HCT116 (cell line): ENCODE measurements around the gene STARD5. TPM values are rescaled to one million over a fixed set of nuclear protein-coding genes. Genes with fewer than 3 reads are reported as not detected.

Experiments
- ATAC-seq: fragments of 200-7000 bp; cut with Tn5 transposase; 2 replicates; pipeline ENCODE4 v1.9.1; 2020; ENCODE audit warnings: mild to moderate bottlenecking, moderate library complexity
- BruUV-seq: library from RNA; stranded (reverse); fragments of 400-500 nt; replicated peaks from 2 replicates; lab custom pipeline; 2021; lab: Mats Ljungman, UMichigan
- CTCF ChIA-PET: fragments of 300-600 bp; sonication (Branson Sonifier 250); formaldehyde crosslinking; loops from one replicate; lab custom pipeline; 2021; ENCODE audit warnings: antibody characterized with exemption; lab: Charles Lee
- POLR2A ChIA-PET: fragments of 300-600, 350-600 bp; sonication (Branson Sonifier 250); formaldehyde crosslinking; loops from one replicate; lab custom pipeline; 2021; ENCODE audit warnings: antibody characterized with exemption; lab: Charles Lee
- RAD21 ChIA-PET, 2 experiments: fragments of 300-600 bp; sonication (Branson Sonifier 250); formaldehyde crosslinking; loops; one replicate each; lab custom pipeline; 2023; ENCODE audit warnings: low total read pairs in 2 of 2; ENCODE audit not compliant: uncharacterized antibody in 2 of 2, unreplicated experiment in 2 of 2, low non-redundant PET in 1 of 2; lab: Charles Lee
- DNase-seq: peaks from one replicate; pipeline ENCODE4 v3.0.0-alpha.2; 2010; ENCODE audit warnings: low read depth, low spot score
- H2AFZ ChIP-seq: fragments of 200-600 bp; shearing (Covaris generic), sonication (generic); 2 replicates; pipeline ENCODE4 v1.6.1; 2017; ENCODE audit warnings: low read depth, mixed run types, mixed read lengths, antibody characterized with exemption, low read length; ENCODE audit not compliant: poor library complexity, severe bottlenecking
- H3K27ac ChIP-seq: 2 replicates; pipeline ENCODE4 v1.5.1; 2012; ENCODE audit warnings: low read depth, low read length
- H3K27me3 ChIP-seq: fragments of 200-600 bp; sonication (generic); 2 replicates; pipeline ENCODE4 v1.6.1; 2016; ENCODE audit warnings: mixed run types, low read length, mixed read lengths; ENCODE audit not compliant: insufficient read depth
- H3K36me3 ChIP-seq, 2 experiments: fragments of 200-500 bp in 1 of 2; fragments of 200-600 bp in 1 of 2; sonication (Bioruptor generic) in 1 of 2; sonication (generic) in 1 of 2; 2 replicates each; pipeline versions ENCODE4 v1.5.1 to v1.6.1; 2014 to 2016; ENCODE audit warnings: low read length in 2 of 2, inconsistent platforms in 1 of 2, mixed read lengths in 1 of 2, mixed run types in 1 of 2; ENCODE audit not compliant: insufficient read depth in 2 of 2, control insufficient read depth in 1 of 2
- H3K4me1 ChIP-seq, 2 experiments: fragments of 200-600 bp in 1 of 2; sonication (generic) in 1 of 2; 2 replicates each; pipeline versions ENCODE4 v1.5.1 to v1.6.1; 2012 to 2017; ENCODE audit warnings: low read length in 2 of 2, inconsistent platforms in 1 of 2, mild to moderate bottlenecking in 1 of 2, mixed read lengths in 1 of 2, mixed run types in 1 of 2, moderate library complexity in 1 of 2; ENCODE audit not compliant: insufficient read depth in 2 of 2, control insufficient read depth in 1 of 2
- H3K4me2 ChIP-seq: fragments of 200-600 bp; sonication (generic); 2 replicates; pipeline ENCODE4 v1.6.1; 2017; ENCODE audit warnings: mixed run types, low read length, mixed read lengths
- H3K4me3 ChIP-seq, 2 experiments: fragments of 200-600 bp in 1 of 2; sonication (generic) in 1 of 2; replicated peaks in 1 of 2; 2 replicates each; pipeline ENCODE4 v1.5.1; 2011 to 2016; ENCODE audit warnings: low read length in 2 of 2, control low read depth in 1 of 2, low read depth in 1 of 2, mild to moderate bottlenecking in 1 of 2, mixed read lengths in 1 of 2, mixed run types in 1 of 2
- H3K79me2 ChIP-seq: fragments of 200-600 bp; sonication (generic); 2 replicates; pipeline ENCODE4 v1.6.1; 2017; ENCODE audit warnings: mild to moderate bottlenecking, mixed run types, low read length, moderate library complexity, mixed read lengths; ENCODE audit not compliant: insufficient read depth
- H3K9ac ChIP-seq: fragments of 200-600 bp; sonication (generic); 2 replicates; pipeline ENCODE4 v1.6.1; 2016; ENCODE audit warnings: low read length, mixed read lengths
- H3K9me2 ChIP-seq: fragments of 200-600 bp; sonication (generic), shearing (Covaris generic); 2 replicates; pipeline ENCODE4 v1.6.1; 2017; ENCODE audit warnings: mixed run types, mild to moderate bottlenecking, moderate library complexity; ENCODE audit not compliant: insufficient read depth
- H3K9me3 ChIP-seq, 2 experiments: fragments of 200-500 bp in 1 of 2; fragments of 200-600 bp in 1 of 2; sonication (Bioruptor generic) in 1 of 2; sonication (generic) in 1 of 2; 2 replicates each; pipeline ENCODE4 v1.6.1; 2014 to 2017; ENCODE audit warnings: low read length in 2 of 2, mixed read lengths in 2 of 2, inconsistent platforms in 1 of 2, low read depth in 1 of 2, mild to moderate bottlenecking in 1 of 2, mixed run types in 1 of 2, moderate library complexity in 1 of 2; ENCODE audit not compliant: control insufficient read depth in 1 of 2, insufficient read depth in 1 of 2
- H4K20me1 ChIP-seq: fragments of 200-600 bp; sonication (generic), shearing (Covaris generic); 2 replicates; pipeline ENCODE4 v1.6.1; 2017; ENCODE audit warnings: mixed run types, mild to moderate bottlenecking, moderate library complexity; ENCODE audit not compliant: insufficient read depth
- CBX3 ChIP-seq: IDR thresholded peaks from 2 replicates; pipeline ENCODE4 v1.6.1; 2012; ENCODE audit warnings: low read depth
- EZH2phosphoT487 ChIP-seq: fragments of 200-600 bp; IDR thresholded peaks from 2 replicates; pipeline ENCODE4 v1.6.1; 2018; ENCODE audit warnings: antibody characterized with exemption, borderline replicate concordance
- SP1 ChIP-seq: IDR thresholded peaks from 2 replicates; pipeline ENCODE4 v1.6.1; 2012; ENCODE audit warnings: low read depth
- ZFX ChIP-seq: fragments of 450-650 bp; IDR thresholded peaks from 2 replicates; pipeline ENCODE4 v1.6.1; 2017
- ZNF274 ChIP-seq: fragments of 200-500 bp; sonication (Bioruptor generic); IDR thresholded peaks from 2 replicates; pipeline ENCODE4 v1.6.1; 2014; ENCODE audit warnings: mild to moderate bottlenecking, low read depth, low read length, inconsistent platforms
- intact Hi-C: fragments of 100-400 bp; cut with micrococcal nuclease; formaldehyde crosslinking; loops from 2 replicates; pipeline ENCODE4 v1.10.0; 2022
- total RNA-seq: library from RNA; stranded (reverse); gene quantifications from one replicate; pipeline ENCODE4 v1.2.1, GENCODE V29; 2021; ENCODE audit not compliant: unreplicated experiment
- TF ChIP-seq, protein P1 (sequence below), 3 experiments: fragments of 200-600 bp in 1 of 3; sonication (generic) in 1 of 3; IDR thresholded peaks in 2 of 3; conservative IDR thresholded peaks in 1 of 3; 2 replicates each; pipeline ENCODE4 v1.5.1; 2012 to 2017; ENCODE audit warnings: low read depth in 2 of 3, low read length in 2 of 3, antibody characterized with exemption in 1 of 3, borderline replicate concordance in 1 of 3, control low read depth in 1 of 3, mild to moderate bottlenecking in 1 of 3, mixed read lengths in 1 of 3, mixed run types in 1 of 3, moderate library complexity in 1 of 3; ENCODE audit not compliant: insufficient read depth in 1 of 3

Gene STARD5
- total RNA-seq, 1 experiment from 2014 or later: 4.0 TPM

DNA sequence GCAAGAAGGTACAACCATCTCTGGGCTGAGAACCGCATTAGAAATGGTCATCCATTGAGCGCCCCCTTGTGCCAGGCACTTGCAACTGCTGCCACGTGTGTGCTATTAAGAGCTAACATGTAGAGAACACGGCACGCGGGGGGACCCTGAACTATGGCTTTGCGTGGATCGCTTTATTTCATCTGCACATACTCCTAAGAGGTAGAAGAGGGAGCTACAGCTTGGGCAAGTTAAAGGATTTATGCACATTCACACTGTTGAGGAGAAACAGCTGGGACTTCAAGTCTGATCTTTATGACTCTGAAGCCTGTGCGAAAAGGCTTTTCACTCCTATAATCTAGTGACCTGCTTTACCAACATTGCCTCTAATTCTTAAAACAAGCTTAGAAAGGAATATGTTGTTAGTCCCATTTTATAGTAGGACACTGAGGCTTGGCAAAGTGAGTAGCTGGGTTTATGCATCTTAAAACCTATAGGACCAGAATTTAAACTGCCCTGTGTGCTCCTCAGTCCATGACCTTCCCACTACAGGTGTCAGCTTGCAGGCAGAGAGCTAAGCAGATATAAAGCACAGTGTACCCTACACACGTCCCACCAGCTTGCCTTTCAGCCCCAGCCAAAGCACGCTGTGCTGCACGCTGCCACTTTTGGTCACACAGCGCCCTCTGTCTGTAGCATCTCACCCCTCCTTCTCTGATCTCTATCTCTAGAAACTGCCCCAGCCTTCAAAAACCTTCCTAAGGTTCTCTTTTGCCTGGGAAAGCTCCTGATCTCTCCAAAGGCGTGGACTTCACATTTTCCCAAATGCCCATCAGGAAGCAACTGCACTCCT is 57.8 kb downstream of the STARD5 start (continued):
- TF ChIP-seq EZH2phosphoT487: no peak
- no peak for TF ChIP-seq ZFX
- TF ChIP-seq, all 23 proteins: peak for 4

DNA sequence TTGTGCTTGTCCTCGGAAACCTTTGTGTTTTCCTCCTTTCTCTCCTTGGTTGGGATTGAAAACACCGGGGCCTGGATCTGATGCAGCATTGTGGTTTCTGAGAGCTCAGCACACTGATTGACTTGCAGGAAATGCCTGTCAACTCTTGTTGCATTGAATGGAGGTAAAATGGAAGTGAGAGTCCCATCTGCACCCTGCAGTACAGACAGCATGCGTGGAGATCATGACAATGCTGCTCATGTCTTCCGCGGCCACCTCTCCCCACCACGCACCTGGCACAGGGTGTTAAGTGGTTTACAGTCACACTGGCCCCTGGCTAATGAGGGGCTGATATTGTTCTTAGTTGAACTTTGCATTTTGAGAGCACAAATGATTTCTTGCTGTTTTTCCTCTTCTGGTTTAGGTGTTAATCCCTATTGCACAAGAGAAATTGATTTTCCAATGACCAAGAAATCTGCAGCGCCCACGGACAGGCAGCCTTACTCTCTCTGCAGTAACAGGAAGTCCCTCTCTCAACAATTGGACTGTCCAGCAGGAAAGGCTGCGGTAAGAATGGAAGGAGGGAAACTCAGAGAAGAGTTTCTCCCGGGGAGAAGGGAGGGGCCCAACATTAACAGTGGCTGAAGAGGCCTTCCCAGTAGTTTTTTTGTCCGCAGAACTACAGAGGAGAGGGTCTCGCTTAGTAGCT is 58.5 kb downstream of the STARD5 start:
- CTCF ChIA-PET: interaction anchor here (0.7 to 4.6 kb wide), 65 partner anchors 10 to 1884 kb away, joined by 3 to 175 read pairs (median 6); partner anchors contain the start of genes CEMIP, MEX3B, STARD5 and TLNRD1
- Histone ChIP-seq H4K20me1 (no peaks in the 10 kb centered on the region), H3K4me2 (peak overlapping the region; percentile 72), H3K79me2 (no peaks in the 10 kb centered on the region), H3K9ac (no peak overlapping the region), H3K9me2 (no peaks in the 10 kb centered on the region), H3K36me3 (no peaks in the 10 kb centered on the region), H3K27ac (no peak overlapping the region), H3K27me3 (no peaks in the 10 kb centered on the region), H2AFZ (peak overlapping the region; percentile 88), H3K4me1 (peaks cover 5 to 10% of the 10 kb centered on the region in 2 experiments), H3K4me3 (peak overlapping the region in 1 of 2 experiments; percentile 25; a peak in 1 of 4 replicates)
- intact Hi-C loops: loop anchor here (5.0 to 10.0 kb wide), 4 partner anchors 268 to 808 kb away; partner anchors contain the start of gene CEMIP
- no TSS peak for BruUV-seq
- DNase-seq: no peak
- POLR2A ChIA-PET: interaction anchor here (1.2 to 1.6 kb wide), 3 partner anchors 59 to 158 kb away, joined by 3 to 5 read pairs (median 3); partner anchors contain the start of gene STARD5
- RAD21 ChIA-PET: interaction anchor here (0.7 to 1.6 kb wide), 15 partner anchors 9 to 698 kb away, joined by 3 to 20 read pairs (median 6); partner anchors contain the start of gene STARD5 (in 1 of the 2)
- peak; percentile 38 for ATAC-seq
- TF ChIP-seq, protein P1, sequence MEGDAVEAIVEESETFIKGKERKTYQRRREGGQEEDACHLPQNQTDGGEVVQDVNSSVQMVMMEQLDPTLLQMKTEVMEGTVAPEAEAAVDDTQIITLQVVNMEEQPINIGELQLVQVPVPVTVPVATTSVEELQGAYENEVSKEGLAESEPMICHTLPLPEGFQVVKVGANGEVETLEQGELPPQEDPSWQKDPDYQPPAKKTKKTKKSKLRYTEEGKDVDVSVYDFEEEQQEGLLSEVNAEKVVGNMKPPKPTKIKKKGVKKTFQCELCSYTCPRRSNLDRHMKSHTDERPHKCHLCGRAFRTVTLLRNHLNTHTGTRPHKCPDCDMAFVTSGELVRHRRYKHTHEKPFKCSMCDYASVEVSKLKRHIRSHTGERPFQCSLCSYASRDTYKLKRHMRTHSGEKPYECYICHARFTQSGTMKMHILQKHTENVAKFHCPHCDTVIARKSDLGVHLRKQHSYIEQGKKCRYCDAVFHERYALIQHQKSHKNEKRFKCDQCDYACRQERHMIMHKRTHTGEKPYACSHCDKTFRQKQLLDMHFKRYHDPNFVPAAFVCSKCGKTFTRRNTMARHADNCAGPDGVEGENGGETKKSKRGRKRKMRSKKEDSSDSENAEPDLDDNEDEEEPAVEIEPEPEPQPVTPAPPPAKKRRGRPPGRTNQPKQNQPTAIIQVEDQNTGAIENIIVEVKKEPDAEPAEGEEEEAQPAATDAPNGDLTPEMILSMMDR (IDR thresholded peaks at IDR 0.05 in 2 of 3, conservative IDR thresholded peaks at IDR 0.05 in 1 of 3; ENCODE audit: borderline replicate concordance in 1 of 3, insufficient read depth in 1 of 3, low read depth in 2 of 3, low read length in 2 of 3): no peak
- TF ChIP-seq EZH2phosphoT487 (no peak), ZNF274 (no peak), SP1 (no peak), CBX3 (no peak)
- TF ChIP-seq, all 23 proteins: peak for 0
- H3K9me3 ChIP-seq: no peaks in the 10 kb centered on the region
